SK-N-SH (cell line): Measurements from ENCODE around the gene PHIP. TPM values are rescaled to one million over a fixed set of nuclear protein-coding genes. Genes with fewer than 3 reads are reported as not detected.

ENCODE experiments used
- CTCF ChIA-PET: fragments of 300-600, 350-600 bp; formaldehyde crosslinking; extraction: SDS; loops from one replicate; lab custom pipeline; 2021; lab: Yijun Ruan, JAX
- POLR2A ChIA-PET: fragments of 350-600 bp; sonication (Branson Sonifier 250); formaldehyde crosslinking; extraction: SDS; loops from one replicate; lab custom pipeline; 2020; ENCODE audit warnings: antibody characterized with exemption, inconsistent platforms; lab: Yijun Ruan, JAX
- DNase-seq: peaks from one replicate; pipeline ENCODE4 v3.0.0; 2012
- H2AFZ ChIP-seq: fragments of 200-600 bp; sonication (generic); 2 replicates; pipeline ENCODE4 v1.8.1; 2016; ENCODE audit warnings: antibody characterized with exemption, mild to moderate bottlenecking, low read depth
- H3F3A ChIP-seq: fragments of 200-600 bp; sonication (generic); replicated peaks from 2 replicates; pipeline ENCODE3; 2016; ENCODE audit warnings: antibody characterized with exemption, mild to moderate bottlenecking; ENCODE audit not compliant: insufficient read depth
- H3K27ac ChIP-seq, 2 experiments: fragments of 200-500 bp in 1 of 2; fragments of 200-600 bp in 1 of 2; sonication (Bioruptor generic) in 1 of 2; sonication (generic), shearing (Covaris generic) in 1 of 2; 2 replicates each; pipeline versions ENCODE4 v1.5.1 to v1.6.1; 2014 to 2016; ENCODE audit warnings: low read depth in 2 of 2, inconsistent platforms in 1 of 2, low read length in 1 of 2, mild to moderate bottlenecking in 1 of 2, mixed read lengths in 1 of 2
- H3K27me3 ChIP-seq: fragments of 200-600 bp; sonication (generic), shearing (Covaris generic); 2 replicates; pipeline ENCODE4 v1.6.1; 2016; ENCODE audit warnings: mixed run types; ENCODE audit not compliant: insufficient read depth
- H3K36me3 ChIP-seq, 2 experiments: fragments of 200-500 bp in 1 of 2; fragments of 200-600 bp in 1 of 2; sonication (Bioruptor generic) in 1 of 2; sonication (generic) in 1 of 2; replicated peaks in 1 of 2; 2 replicates each; pipeline versions ENCODE3 to v1.5.1; 2014 to 2016; ENCODE audit warnings: low read length in 1 of 2, mild to moderate bottlenecking in 1 of 2; ENCODE audit not compliant: insufficient read depth in 2 of 2, control insufficient read depth in 1 of 2
- H3K4me1 ChIP-seq, 2 experiments: fragments of 200-500 bp in 1 of 2; fragments of 200-600 bp in 1 of 2; sonication (Bioruptor generic) in 1 of 2; sonication (generic), shearing (Covaris generic) in 1 of 2; 2 replicates each; pipeline versions ENCODE4 v1.5.1 to v1.6.1; 2014 to 2016; ENCODE audit warnings: low read depth in 1 of 2, low read length in 1 of 2, mixed run types in 1 of 2; ENCODE audit not compliant: insufficient read depth in 2 of 2, control insufficient read depth in 1 of 2
- H3K4me2 ChIP-seq: fragments of 200-600 bp; sonication (generic), shearing (Covaris generic); 2 replicates; pipeline ENCODE4 v1.6.1; 2017; ENCODE audit warnings: mixed run types
- H3K4me3 ChIP-seq, 2 experiments: fragments of 200-500 bp in 1 of 2; fragments of 200-600 bp in 1 of 2; sonication (Bioruptor generic) in 1 of 2; sonication (generic), shearing (Covaris generic) in 1 of 2; 2 replicates each; pipeline versions ENCODE4 v1.5.1 to v1.8.1; 2014 to 2016; ENCODE audit warnings: low read depth in 2 of 2, inconsistent platforms in 1 of 2, low read length in 1 of 2, mild to moderate bottlenecking in 1 of 2, mixed read lengths in 1 of 2, moderate library complexity in 1 of 2
- H3K79me2 ChIP-seq: fragments of 200-600 bp; sonication (generic); 2 replicates; pipeline ENCODE4 v1.8.1; 2017; ENCODE audit warnings: mild to moderate bottlenecking; ENCODE audit not compliant: insufficient read depth
- H3K9ac ChIP-seq: fragments of 200-600 bp; sonication (generic); 2 replicates; pipeline ENCODE4 v1.6.1; 2017; ENCODE audit warnings: mixed run types
- H3K9me2 ChIP-seq: fragments of 200-600 bp; sonication (generic); 2 replicates; pipeline ENCODE4 v1.6.1; 2017; ENCODE audit warnings: mixed run types
- H3K9me3 ChIP-seq: fragments of 200-600 bp; sonication (generic); 2 replicates; pipeline ENCODE4 v1.6.1; 2017; ENCODE audit warnings: mixed run types, mild to moderate bottlenecking, moderate library complexity
- H4K20me1 ChIP-seq: fragments of 200-600 bp; sonication (generic); 2 replicates; pipeline ENCODE4 v1.6.1; 2017; ENCODE audit warnings: mild to moderate bottlenecking, mixed run types; ENCODE audit not compliant: insufficient read depth
- ELF1 ChIP-seq: IDR thresholded peaks from 2 replicates; pipeline ENCODE4 v1.4.0; 2012
- EP300 ChIP-seq, 2 experiments: IDR thresholded peaks; 2 replicates each; pipeline versions ENCODE4 v1.4.0 to v1.6.1; 2012; ENCODE audit warnings: borderline replicate concordance in 1 of 2, low read depth in 1 of 2, low read length in 1 of 2
- FOXJ3 ChIP-seq: sonication (generic); formaldehyde crosslinking; IDR thresholded peaks from 2 replicates; pipeline ENCODE4 v1.5.1; 2020; ENCODE audit warnings: mild to moderate bottlenecking, missing genetic modification reagents
- MEF2A ChIP-seq: IDR thresholded peaks from 2 replicates; pipeline ENCODE4 v1.4.0; 2012; ENCODE audit warnings: low read depth, borderline replicate concordance
- NFIC ChIP-seq: IDR thresholded peaks from 2 replicates; pipeline ENCODE4 v1.4.0; 2012; ENCODE audit warnings: borderline replicate concordance
- NRF1 ChIP-seq: IDR thresholded peaks from 2 replicates; pipeline ENCODE4 v1.6.1; 2012; ENCODE audit warnings: low read depth, mild to moderate bottlenecking, low read length
- POLR2AphosphoS5 ChIP-seq: IDR thresholded peaks from 2 replicates; pipeline ENCODE4 v1.6.1; 2012; ENCODE audit warnings: low read depth, low read length
- RCOR1 ChIP-seq: fragments of 150-350 bp; IDR thresholded peaks from 2 replicates; pipeline ENCODE4 v1.6.1; 2017; ENCODE audit warnings: antibody characterized with exemption, low read length
- TAF1 ChIP-seq: IDR thresholded peaks from 2 replicates; pipeline ENCODE4 v1.6.1; 2012; ENCODE audit warnings: low read depth, mild to moderate bottlenecking, low read length, moderate library complexity, borderline replicate concordance
- TCF12 ChIP-seq: IDR thresholded peaks from 2 replicates; pipeline ENCODE4 v1.4.0; 2012
- TEAD4 ChIP-seq: IDR thresholded peaks from 2 replicates; pipeline ENCODE4 v1.4.0; 2012; ENCODE audit warnings: mild to moderate bottlenecking, borderline replicate concordance; ENCODE audit not compliant: insufficient read depth
- WGBS: methylation state at CpG from one replicate; pipeline ENCODE4 v1.1.6; 2017; ENCODE audit warnings: low lambda C conversion rate; 5-methylcytosine and 5-hydroxymethylcytosine counted together
- polyA plus RNA-seq, 3 experiments: library from polyadenylated mRNA; depleted of rRNA; stranded (reverse); fragments of >200 nt; gene quantifications; 2 replicates each; pipeline ENCODE4 v1.2.3, GENCODE V29; 2012
- TF ChIP-seq, protein P1 (sequence below): fragments of 150-350 bp; IDR thresholded peaks from 2 replicates; pipeline ENCODE4 v1.6.1; 2017; ENCODE audit warnings: antibody characterized with exemption, low read length, low read depth, borderline replicate concordance
- TF ChIP-seq, protein P2 (sequence below): IDR thresholded peaks from 2 replicates; pipeline ENCODE4; 2012
- TF ChIP-seq, protein P3 (sequence below): IDR thresholded peaks from 2 replicates; pipeline ENCODE4 v1.4.0; 2012; ENCODE audit warnings: low read depth, borderline replicate concordance
- TF ChIP-seq, protein P4 (sequence below): IDR thresholded peaks from 2 replicates; pipeline ENCODE4 v1.4.0; 2012; ENCODE audit warnings: low read depth
- TF ChIP-seq, protein P5 (sequence below): IDR thresholded peaks from 2 replicates; pipeline ENCODE4 v1.6.1; 2012; ENCODE audit warnings: mild to moderate bottlenecking, low read depth, low read length, moderate library complexity

The PHIP gene
- polyA plus RNA-seq, 1 of the 3 experiments (the other 2 are of a cell fraction) = 1.7 TPM

DNA sequence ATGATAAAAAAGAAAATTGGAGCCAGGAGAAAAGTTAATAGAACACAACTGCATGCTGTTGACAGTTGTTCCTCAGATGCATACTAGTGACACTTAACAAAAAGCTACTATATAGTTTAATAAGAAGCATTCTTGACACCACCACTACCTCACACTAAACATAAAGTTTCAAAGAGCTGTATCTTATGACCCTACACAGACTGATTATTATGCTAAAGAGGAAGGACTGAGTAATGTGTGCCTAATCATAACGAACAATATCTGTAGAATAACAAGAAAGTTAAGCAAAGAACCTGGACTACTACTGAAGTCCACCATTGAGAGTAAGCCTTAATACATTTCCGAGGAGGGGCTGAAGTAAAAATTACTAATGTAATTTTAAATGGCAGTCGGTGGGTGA lies 110.9 kb downstream of the PHIP start:
- ChIA-PET CTCF (no interaction called here), POLR2A (no interaction called here)
- 94% methylated on average over 3 of the region's 3 CpGs for WGBS
- Histone ChIP-seq H3K4me1 (no peaks in the 10 kb centered on the region), H3K36me3 (peaks cover 74 to 76% of the 10 kb centered on the region in 2 experiments), H3K9ac (no peak overlapping the region), H3K27me3 (no peaks in the 10 kb centered on the region), H2AFZ (no peak overlapping the region), H4K20me1 (no peaks in the 10 kb centered on the region), H3K9me3 (no peaks in the 10 kb centered on the region), H3K4me3 (no peak overlapping the region), H3K9me2 (no peaks in the 10 kb centered on the region), H3F3A (no peaks in the 10 kb centered on the region), H3K79me2 (no peaks in the 10 kb centered on the region), H3K27ac (no peak overlapping the region)
- DNase-seq = no peak
- TF ChIP-seq FOXJ3 (CRISPR knock-in tag) (no peak), MEF2A (no peak), TAF1 (no peak), TCF12 (no peak), POLR2AphosphoS5 (no peak), TEAD4 (no peak), RCOR1 (no peak), NRF1 (no peak), ELF1 (no peak), EP300 (IDR thresholded peaks at IDR 0.05; ENCODE audit: borderline replicate concordance in 1 of 2, low read depth in 1 of 2, low read length in 1 of 2) (no peak), NFIC (no peak)
- TF ChIP-seq, protein P1, sequence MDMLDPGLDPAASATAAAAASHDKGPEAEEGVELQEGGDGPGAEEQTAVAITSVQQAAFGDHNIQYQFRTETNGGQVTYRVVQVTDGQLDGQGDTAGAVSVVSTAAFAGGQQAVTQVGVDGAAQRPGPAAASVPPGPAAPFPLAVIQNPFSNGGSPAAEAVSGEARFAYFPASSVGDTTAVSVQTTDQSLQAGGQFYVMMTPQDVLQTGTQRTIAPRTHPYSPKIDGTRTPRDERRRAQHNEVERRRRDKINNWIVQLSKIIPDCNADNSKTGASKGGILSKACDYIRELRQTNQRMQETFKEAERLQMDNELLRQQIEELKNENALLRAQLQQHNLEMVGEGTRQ = no peak
- TF ChIP-seq, protein P2, sequence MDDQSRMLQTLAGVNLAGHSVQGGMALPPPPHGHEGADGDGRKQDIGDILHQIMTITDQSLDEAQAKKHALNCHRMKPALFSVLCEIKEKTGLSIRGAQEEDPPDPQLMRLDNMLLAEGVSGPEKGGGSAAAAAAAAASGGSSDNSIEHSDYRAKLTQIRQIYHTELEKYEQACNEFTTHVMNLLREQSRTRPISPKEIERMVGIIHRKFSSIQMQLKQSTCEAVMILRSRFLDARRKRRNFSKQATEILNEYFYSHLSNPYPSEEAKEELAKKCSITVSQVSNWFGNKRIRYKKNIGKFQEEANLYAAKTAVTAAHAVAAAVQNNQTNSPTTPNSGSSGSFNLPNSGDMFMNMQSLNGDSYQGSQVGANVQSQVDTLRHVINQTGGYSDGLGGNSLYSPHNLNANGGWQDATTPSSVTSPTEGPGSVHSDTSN = no peak
- TF ChIP-seq, protein P3, sequence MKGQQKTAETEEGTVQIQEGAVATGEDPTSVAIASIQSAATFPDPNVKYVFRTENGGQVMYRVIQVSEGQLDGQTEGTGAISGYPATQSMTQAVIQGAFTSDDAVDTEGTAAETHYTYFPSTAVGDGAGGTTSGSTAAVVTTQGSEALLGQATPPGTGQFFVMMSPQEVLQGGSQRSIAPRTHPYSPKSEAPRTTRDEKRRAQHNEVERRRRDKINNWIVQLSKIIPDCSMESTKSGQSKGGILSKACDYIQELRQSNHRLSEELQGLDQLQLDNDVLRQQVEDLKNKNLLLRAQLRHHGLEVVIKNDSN = no peak
- TF ChIP-seq, protein P4, sequence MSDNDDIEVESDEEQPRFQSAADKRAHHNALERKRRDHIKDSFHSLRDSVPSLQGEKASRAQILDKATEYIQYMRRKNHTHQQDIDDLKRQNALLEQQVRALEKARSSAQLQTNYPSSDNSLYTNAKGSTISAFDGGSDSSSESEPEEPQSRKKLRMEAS = no peak
- TF ChIP-seq, protein P5, sequence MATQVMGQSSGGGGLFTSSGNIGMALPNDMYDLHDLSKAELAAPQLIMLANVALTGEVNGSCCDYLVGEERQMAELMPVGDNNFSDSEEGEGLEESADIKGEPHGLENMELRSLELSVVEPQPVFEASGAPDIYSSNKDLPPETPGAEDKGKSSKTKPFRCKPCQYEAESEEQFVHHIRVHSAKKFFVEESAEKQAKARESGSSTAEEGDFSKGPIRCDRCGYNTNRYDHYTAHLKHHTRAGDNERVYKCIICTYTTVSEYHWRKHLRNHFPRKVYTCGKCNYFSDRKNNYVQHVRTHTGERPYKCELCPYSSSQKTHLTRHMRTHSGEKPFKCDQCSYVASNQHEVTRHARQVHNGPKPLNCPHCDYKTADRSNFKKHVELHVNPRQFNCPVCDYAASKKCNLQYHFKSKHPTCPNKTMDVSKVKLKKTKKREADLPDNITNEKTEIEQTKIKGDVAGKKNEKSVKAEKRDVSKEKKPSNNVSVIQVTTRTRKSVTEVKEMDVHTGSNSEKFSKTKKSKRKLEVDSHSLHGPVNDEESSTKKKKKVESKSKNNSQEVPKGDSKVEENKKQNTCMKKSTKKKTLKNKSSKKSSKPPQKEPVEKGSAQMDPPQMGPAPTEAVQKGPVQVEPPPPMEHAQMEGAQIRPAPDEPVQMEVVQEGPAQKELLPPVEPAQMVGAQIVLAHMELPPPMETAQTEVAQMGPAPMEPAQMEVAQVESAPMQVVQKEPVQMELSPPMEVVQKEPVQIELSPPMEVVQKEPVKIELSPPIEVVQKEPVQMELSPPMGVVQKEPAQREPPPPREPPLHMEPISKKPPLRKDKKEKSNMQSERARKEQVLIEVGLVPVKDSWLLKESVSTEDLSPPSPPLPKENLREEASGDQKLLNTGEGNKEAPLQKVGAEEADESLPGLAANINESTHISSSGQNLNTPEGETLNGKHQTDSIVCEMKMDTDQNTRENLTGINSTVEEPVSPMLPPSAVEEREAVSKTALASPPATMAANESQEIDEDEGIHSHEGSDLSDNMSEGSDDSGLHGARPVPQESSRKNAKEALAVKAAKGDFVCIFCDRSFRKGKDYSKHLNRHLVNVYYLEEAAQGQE = no peak
- TF ChIP-seq, all 33 proteins: peak for 0
- H3K4me2 ChIP-seq = no peak overlapping the region
